ENCODE results near the gene KCTD10.

The KCTD10 gene

DNA sequence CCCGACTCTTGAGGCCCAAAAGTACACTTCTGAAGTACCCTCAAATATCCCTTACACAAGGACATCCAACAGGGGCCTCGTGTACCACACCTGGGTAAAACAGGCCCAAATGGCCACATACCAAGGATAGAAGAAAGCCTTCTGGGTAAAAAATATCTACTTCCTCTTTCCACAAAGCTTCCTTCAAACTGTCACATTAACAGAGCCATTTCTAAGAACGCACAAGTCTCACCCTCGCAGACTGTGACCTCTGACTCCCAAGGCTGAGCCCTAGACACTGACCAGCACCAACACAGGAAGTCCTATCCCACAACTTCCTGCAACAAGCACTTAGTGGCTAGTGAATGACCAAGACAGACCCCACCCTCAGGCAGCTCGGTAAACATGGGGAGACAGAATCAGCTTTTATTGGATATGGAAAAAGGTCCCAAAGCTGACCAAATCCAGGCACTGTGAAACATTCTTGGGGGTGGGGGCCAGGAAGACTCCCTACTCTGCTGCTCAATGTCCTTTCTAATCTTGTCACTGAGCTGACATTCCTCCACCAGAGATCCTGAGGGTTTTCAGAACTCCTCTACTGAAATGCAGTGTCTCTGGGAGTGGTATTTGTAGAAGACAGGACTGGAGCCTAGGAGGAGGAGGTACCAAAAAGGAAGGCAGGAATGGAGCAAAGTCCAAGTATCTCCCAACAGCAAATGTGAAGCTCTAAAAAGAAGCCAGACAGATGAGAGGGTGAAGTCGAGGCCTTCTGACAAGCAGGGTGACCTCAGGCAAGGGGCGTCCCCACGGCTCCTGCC, 15.9 kb downstream of the KCTD10 start:
- TF ChIP-seq, protein P1, sequence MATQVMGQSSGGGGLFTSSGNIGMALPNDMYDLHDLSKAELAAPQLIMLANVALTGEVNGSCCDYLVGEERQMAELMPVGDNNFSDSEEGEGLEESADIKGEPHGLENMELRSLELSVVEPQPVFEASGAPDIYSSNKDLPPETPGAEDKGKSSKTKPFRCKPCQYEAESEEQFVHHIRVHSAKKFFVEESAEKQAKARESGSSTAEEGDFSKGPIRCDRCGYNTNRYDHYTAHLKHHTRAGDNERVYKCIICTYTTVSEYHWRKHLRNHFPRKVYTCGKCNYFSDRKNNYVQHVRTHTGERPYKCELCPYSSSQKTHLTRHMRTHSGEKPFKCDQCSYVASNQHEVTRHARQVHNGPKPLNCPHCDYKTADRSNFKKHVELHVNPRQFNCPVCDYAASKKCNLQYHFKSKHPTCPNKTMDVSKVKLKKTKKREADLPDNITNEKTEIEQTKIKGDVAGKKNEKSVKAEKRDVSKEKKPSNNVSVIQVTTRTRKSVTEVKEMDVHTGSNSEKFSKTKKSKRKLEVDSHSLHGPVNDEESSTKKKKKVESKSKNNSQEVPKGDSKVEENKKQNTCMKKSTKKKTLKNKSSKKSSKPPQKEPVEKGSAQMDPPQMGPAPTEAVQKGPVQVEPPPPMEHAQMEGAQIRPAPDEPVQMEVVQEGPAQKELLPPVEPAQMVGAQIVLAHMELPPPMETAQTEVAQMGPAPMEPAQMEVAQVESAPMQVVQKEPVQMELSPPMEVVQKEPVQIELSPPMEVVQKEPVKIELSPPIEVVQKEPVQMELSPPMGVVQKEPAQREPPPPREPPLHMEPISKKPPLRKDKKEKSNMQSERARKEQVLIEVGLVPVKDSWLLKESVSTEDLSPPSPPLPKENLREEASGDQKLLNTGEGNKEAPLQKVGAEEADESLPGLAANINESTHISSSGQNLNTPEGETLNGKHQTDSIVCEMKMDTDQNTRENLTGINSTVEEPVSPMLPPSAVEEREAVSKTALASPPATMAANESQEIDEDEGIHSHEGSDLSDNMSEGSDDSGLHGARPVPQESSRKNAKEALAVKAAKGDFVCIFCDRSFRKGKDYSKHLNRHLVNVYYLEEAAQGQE (IDR thresholded peaks at IDR 0.05; ENCODE audit: insufficient read depth in 1 of 2, low read depth in 2 of 2, low read length in 2 of 2), result 0 out of 4 replicates have a peak, but pooled peaks of 1 of the 2 experiments have one; percentile 50
- TF ChIP-seq FOXP2 (optimal IDR thresholded peaks at IDR 0.05; ENCODE audit: borderline replicate concordance, extremely low read depth, extremely low read length, insufficient read depth) (peak; percentile 89), TAF1 (IDR thresholded peaks at IDR 0.05; ENCODE audit: borderline replicate concordance, insufficient read depth, low read length) (peak; percentile 31; the same call in 1 of the 2 replicates), SIN3A (IDR thresholded peaks at IDR 0.05; ENCODE audit: borderline replicate concordance, insufficient read depth, low read length) (no peak; the same call in 1 of the 2 replicates), POLR2AphosphoS5 (IDR thresholded peaks at IDR 0.05; ENCODE audit: low read depth, low read length) (no peak)

- TF ChIP-seq TAF1 (IDR thresholded peaks at IDR 0.05; ENCODE audit: borderline replicate concordance, insufficient read depth, low read length) (no peak), SIN3A (IDR thresholded peaks at IDR 0.05; ENCODE audit: borderline replicate concordance, insufficient read depth, low read length) (no peak), POLR2AphosphoS5 (IDR thresholded peaks at IDR 0.05; ENCODE audit: low read depth, low read length) (no peak), FOXP2 (optimal IDR thresholded peaks at IDR 0.05; ENCODE audit: borderline replicate concordance, extremely low read depth, extremely low read length, insufficient read depth) (no peak)
- TF ChIP-seq, protein P1 (IDR thresholded peaks at IDR 0.05; ENCODE audit: insufficient read depth in 1 of 2, low read depth in 2 of 2, low read length in 2 of 2), result no peak
Measured at GRCh38 chr12:109460538-109460937, 16.6 kb downstream of the KCTD10 start.

- TF ChIP-seq POLR2AphosphoS5 (IDR thresholded peaks at IDR 0.05; ENCODE audit: low read depth, low read length), result no peak
- TF ChIP-seq, protein P1 (IDR thresholded peaks at IDR 0.05; ENCODE audit: insufficient read depth in 1 of 2, low read depth in 2 of 2, low read length in 2 of 2), result no peak
- no peak for TF ChIP-seq SIN3A (IDR thresholded peaks at IDR 0.05; ENCODE audit: borderline replicate concordance, insufficient read depth, low read length)
- no peak for TF ChIP-seq TAF1 (IDR thresholded peaks at IDR 0.05; ENCODE audit: borderline replicate concordance, insufficient read depth, low read length)
- no peak for TF ChIP-seq FOXP2 (optimal IDR thresholded peaks at IDR 0.05; ENCODE audit: borderline replicate concordance, extremely low read depth, extremely low read length, insufficient read depth)
Measured at GRCh38 chr12:109459247-109459646, 17.9 kb downstream of the KCTD10 start.

DNA sequence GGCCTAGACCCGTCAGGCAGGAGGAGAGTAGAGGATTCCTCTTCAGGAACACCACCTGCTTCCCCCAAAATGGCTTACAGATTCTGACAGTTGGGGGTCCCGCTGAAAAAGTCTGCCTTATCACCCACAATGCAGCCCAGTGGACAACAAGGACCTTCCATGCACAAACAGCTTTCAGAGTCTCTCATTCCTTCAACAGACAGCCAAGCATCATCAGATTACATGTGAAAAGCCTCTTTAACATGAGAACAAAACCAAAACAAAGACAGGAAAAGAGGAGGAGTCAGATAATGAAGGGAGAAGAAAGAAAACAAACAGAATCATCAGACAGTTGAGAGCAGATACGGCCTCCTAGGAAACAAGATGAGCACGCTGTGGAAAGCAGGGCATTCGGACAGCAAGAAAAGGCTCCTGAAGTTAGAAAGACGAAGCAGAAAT, 18.3 kb downstream of the KCTD10 start:
- TF ChIP-seq, protein P1 (IDR thresholded peaks at IDR 0.05; ENCODE audit: insufficient read depth in 1 of 2, low read depth in 2 of 2, low read length in 2 of 2), result no peak
- TF ChIP-seq POLR2AphosphoS5 (IDR thresholded peaks at IDR 0.05; ENCODE audit: low read depth, low read length), result no peak

Measured in PFSK-1 (cell line).